ENCODE results near the gene CPEB2.

The CPEB2 gene

GRCh38 chr4:15100994-15101695 is 98.9 kb downstream of the CPEB2 start:
- no peak for TF ChIP-seq CTCF (IDR thresholded peaks at IDR 0.05; ENCODE audit: low read depth, low read length)
- no peak overlapping the region for H3K4me3 ChIP-seq (ENCODE audit: low read depth, low read length)

GRCh38 chr4:15104825-15105224 is 102.5 kb downstream of the CPEB2 start:
- no peak overlapping the region for H3K4me3 ChIP-seq (ENCODE audit: low read depth, low read length)
- no peak for TF ChIP-seq CTCF (IDR thresholded peaks at IDR 0.05; ENCODE audit: low read depth, low read length)

DNA sequence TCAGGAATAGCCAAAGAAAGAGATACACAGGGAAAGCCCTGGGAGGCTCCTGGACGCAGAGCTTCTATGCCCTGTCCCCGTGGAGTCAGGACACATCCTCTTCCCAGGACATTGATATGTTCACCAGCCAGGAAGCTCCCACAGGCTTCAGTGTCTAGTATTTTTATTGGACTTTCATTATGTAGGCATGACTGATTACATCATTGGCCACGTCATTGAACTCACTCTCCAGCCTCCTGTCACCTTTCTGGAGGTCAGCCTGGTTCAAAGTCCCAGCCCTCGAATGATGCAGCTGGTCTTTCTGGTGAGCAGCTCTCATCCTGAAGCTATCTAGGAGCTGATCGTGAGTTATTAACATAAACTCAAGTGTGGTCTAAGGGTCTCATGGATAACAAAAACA is 104.1 kb downstream of the CPEB2 start:
- TF ChIP-seq CTCF (IDR thresholded peaks at IDR 0.05; ENCODE audit: low read depth, low read length): no peak

DNA sequence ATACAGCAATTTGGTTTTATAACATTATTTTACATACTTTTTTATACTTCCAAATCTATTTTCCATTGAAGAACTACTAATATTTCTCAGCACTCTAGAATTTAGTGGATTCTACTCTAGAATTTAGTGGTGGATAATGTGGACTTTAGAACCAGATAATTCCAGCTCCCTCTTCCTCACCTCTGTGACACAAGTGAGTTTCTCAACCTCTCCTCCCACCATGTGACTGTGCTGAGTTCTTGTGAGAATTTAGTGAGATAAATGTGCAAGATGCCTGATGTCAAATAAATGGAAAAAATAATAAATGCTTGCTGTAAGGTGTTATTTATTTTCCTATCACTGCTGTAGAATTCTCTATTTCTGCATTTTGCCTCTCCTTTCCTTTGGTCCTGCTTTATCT is 107.3 kb downstream of the CPEB2 start:
- TF ChIP-seq CTCF (IDR thresholded peaks at IDR 0.05; ENCODE audit: low read depth, low read length): no peak
- no peak overlapping the region for H3K4me3 ChIP-seq (ENCODE audit: low read depth, low read length)

More for the DNA sequence above, 104.1 kb downstream of the CPEB2 start:
- no peak overlapping the region for H3K4me3 ChIP-seq (ENCODE audit: low read depth, low read length)

DNA sequence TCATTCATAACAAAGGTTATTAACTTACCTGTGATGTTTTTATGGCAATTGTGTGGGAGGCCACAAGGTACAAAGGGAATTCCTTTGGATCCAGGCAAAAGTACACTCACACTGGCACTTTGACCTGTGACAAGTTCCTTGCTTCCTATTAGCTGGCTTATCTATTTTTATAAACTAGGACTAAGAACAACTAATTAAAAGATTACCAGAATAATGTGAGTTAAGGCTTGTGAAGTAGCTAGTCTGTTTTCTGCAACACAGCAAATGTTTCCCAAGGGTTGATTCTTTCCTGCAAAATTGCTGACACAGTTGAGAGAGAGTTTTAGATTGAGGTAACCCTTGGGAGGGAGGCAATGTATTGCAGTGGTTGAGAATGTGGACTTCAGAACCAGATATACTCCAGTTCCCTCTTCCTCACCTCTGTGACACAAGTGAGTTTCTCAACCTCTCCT is 107.9 kb downstream of the CPEB2 start:
- no peak overlapping the region for H3K4me3 ChIP-seq (ENCODE audit: low read depth, low read length)
- no peak for TF ChIP-seq CTCF (IDR thresholded peaks at IDR 0.05; ENCODE audit: low read depth, low read length)

- no peak overlapping the region for H3K4me3 ChIP-seq (ENCODE audit: low read depth, low read length)
- TF ChIP-seq CTCF (IDR thresholded peaks at IDR 0.05; ENCODE audit: low read depth, low read length): no peak
Measured at GRCh38 chr4:15116509-15117079, 114.3 kb downstream of the CPEB2 start.

DNA sequence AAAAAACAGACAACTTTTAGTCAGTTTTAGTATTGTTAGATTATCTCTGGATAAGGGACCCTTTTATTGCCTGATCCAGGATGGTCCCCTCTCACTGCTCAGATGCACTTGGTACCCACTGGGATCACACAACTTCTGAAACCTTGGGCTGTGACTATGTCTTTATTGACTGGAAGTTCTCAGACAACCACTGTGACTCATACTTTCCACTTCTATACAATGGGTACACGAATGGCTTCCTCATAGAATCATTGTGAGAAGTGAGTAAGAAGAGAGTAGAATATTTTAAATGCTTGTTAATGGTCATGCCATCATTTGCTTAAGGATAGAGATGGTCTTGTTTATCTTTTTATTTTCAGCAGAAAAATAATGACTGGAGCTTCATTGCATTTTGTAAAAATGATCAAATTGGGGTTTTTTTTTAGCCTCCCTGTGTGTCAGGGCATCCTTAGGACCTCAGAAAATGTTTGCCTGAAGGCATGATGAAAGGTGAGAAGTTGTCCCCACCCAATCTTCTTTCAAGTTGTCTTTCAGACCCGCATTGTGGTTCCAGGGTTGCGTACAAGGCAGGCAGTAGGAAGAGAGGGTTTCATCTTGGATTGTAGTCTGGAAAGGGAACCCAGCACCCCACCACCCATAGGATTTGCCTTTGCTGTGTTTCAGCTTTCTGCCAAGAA is 115.1 kb downstream of the CPEB2 start:
- no peak for TF ChIP-seq CTCF (IDR thresholded peaks at IDR 0.05; ENCODE audit: low read depth, low read length)
- no peak overlapping the region for H3K4me3 ChIP-seq (ENCODE audit: low read depth, low read length)
